K562 (cell line): Measurements from ENCODE around the gene KIFAP3. TPM values are rescaled to one million over a fixed set of nuclear protein-coding genes. Genes with fewer than 3 reads are reported as not detected.

Experiments used
- BRD9 ChIP-seq: fragments of 450-650 bp; IDR thresholded peaks from 2 replicates; pipeline ENCODE4 v1.6.1; 2018; ENCODE audit warnings: low read depth; ENCODE audit not compliant: partially characterized antibody
- CBX3 ChIP-seq, 2 experiments: IDR thresholded peaks; 1 replicate in 1 of 2; 2 replicates in 1 of 2; pipeline ENCODE4 v1.6.1; 2012; ENCODE audit warnings: inconsistent platforms in 2 of 2, low read length in 2 of 2, borderline replicate concordance in 1 of 2, control low read depth in 1 of 2
- CCAR2 ChIP-seq: fragments of 200-400 bp; formaldehyde crosslinking; IDR thresholded peaks from 2 replicates; pipeline ENCODE4 v1.6.1; 2017; ENCODE audit warnings: mild to moderate bottlenecking, low read depth, low read length
- CREB3 ChIP-seq: fragments of 450-650 bp; conservative IDR thresholded peaks from 2 replicates; pipeline ENCODE4 v1.6.1; 2016; ENCODE audit warnings: missing genetic modification characterization, low read depth, mild to moderate bottlenecking, missing compliant biosample characterization, moderate library complexity
- DMBX1 ChIP-seq: fragments of 250-450 bp; sonication (Bioruptor Pico); IDR thresholded peaks from 2 replicates; pipeline ENCODE4 v1.8.0; 2022; ENCODE audit warnings: inconsistent platforms, mild to moderate bottlenecking, moderate library complexity, borderline replicate concordance
- ERF ChIP-seq: fragments of 450-650 bp; formaldehyde crosslinking; IDR thresholded peaks from 2 replicates; pipeline ENCODE4 v1.4.0; 2020; ENCODE audit warnings: mild to moderate bottlenecking, mixed read lengths
- FOXP1 ChIP-seq: sonication (generic); formaldehyde crosslinking; IDR thresholded peaks from 2 replicates; pipeline ENCODE4 v1.8.0; 2022; ENCODE audit warnings: mild to moderate bottlenecking, missing genetic modification reagents
- HCFC1 ChIP-seq: IDR thresholded peaks from 2 replicates; pipeline ENCODE4 v1.6.1; 2012; ENCODE audit warnings: low read depth, low read length, improper control_type of control experiment
- KAT7 ChIP-seq: sonication (generic); formaldehyde crosslinking; IDR thresholded peaks from 2 replicates; pipeline ENCODE4 v1.8.0; 2022; ENCODE audit warnings: missing genetic modification reagents, mild to moderate bottlenecking, borderline replicate concordance
- MTA3 ChIP-seq: fragments of 450-650 bp; formaldehyde crosslinking; IDR thresholded peaks from 2 replicates; pipeline ENCODE4 v1.6.1; 2017; ENCODE audit warnings: mild to moderate bottlenecking, borderline replicate concordance
- PBX2 ChIP-seq, 2 experiments: IDR thresholded peaks in 1 of 2; conservative IDR thresholded peaks in 1 of 2; 2 replicates each; pipeline ENCODE4 v1.6.1; 2016; ENCODE audit warnings: low read depth in 2 of 2, mild to moderate bottlenecking in 1 of 2, missing compliant biosample characterization in 1 of 2, missing genetic modification characterization in 1 of 2, moderate library complexity in 1 of 2
- RFX5 ChIP-seq: IDR thresholded peaks from 2 replicates; pipeline ENCODE4 v1.6.1; 2011; ENCODE audit warnings: low read depth, mild to moderate bottlenecking, improper control_type of control experiment, low read length
- SUPT5H ChIP-seq: fragments of 450-650 bp; IDR thresholded peaks from 2 replicates; pipeline ENCODE4 v1.6.1; 2016
- TCF3 ChIP-seq: sonication (generic); formaldehyde crosslinking; IDR thresholded peaks from 2 replicates; pipeline ENCODE4 v1.4.0; 2020; ENCODE audit warnings: mild to moderate bottlenecking, missing genetic modification reagents
- THAP12 ChIP-seq: fragments of 250-450 bp; sonication (Bioruptor Pico); IDR thresholded peaks from 2 replicates; pipeline ENCODE4 v1.9.0; 2021; ENCODE audit warnings: mild to moderate bottlenecking, inconsistent platforms
- U2AF1 ChIP-seq: fragments of 200-400 bp; formaldehyde crosslinking; optimal IDR thresholded peaks from 2 replicates; pipeline ENCODE3; 2017; ENCODE audit warnings: mild to moderate bottlenecking, low read depth, low read length, moderate library complexity
- ZFP1 ChIP-seq: fragments of 450-650 bp; formaldehyde crosslinking; IDR thresholded peaks from 2 replicates; pipeline ENCODE4 v1.4.0; 2020; ENCODE audit warnings: mild to moderate bottlenecking, mixed read lengths
- ZNF282 ChIP-seq: sonication (generic); formaldehyde crosslinking; IDR thresholded peaks from 2 replicates; pipeline ENCODE4 v1.8.1; 2023; ENCODE audit warnings: missing genetic modification reagents
- ZNF41 ChIP-seq: fragments of 250-450 bp; sonication (Bioruptor Pico); conservative IDR thresholded peaks from 2 replicates; pipeline ENCODE4 v1.4.0; 2020; ENCODE audit warnings: mild to moderate bottlenecking
- ZNF511 ChIP-seq: sonication (generic); formaldehyde crosslinking; IDR thresholded peaks from 2 replicates; pipeline ENCODE4 v1.8.0; 2022; ENCODE audit warnings: mild to moderate bottlenecking, missing genetic modification reagents
- ZNF644 ChIP-seq: fragments of 200-800 bp; sonication (Bioruptor generic); IDR thresholded peaks from 2 replicates; pipeline ENCODE4 v1.6.1; 2016; ENCODE audit warnings: low read depth, missing genetic modification characterization, missing compliant biosample characterization
- polyA plus RNA-seq, 8 experiments: library from polyadenylated mRNA; depleted of rRNA in 4 of 8; stranded (reverse) in 5 of 8; unstranded in 3 of 8; fragments of >200 nt; fragmentation: Nextera tagmentation in 2 of 8; fragmentation: Illumina TruSeq in 1 of 8; extraction: Ambion mirVana in 2 of 8; extraction: Trizol in 1 of 8; gene quantifications; 2 replicates each; pipeline versions ENCODE4 v1.2.1 to v1.2.3, GENCODE V29; 2011 to 2014; ENCODE audit warnings: inconsistent platforms in 1 of 8, missing spikeins in 1 of 8
- total RNA-seq, 7 experiments: library from RNA; depleted of rRNA in 6 of 7; stranded (reverse); fragments of >200 nt in 6 of 7; fragmentation: Illumina TruSeq in 2 of 7; extraction: Trizol in 2 of 7; gene quantifications; 2 replicates each; pipeline versions ENCODE4 v1.2.1 to v1.2.3, GENCODE V29; 2011 to 2021; ENCODE audit warnings: low replicate concordance in 1 of 7

The KIFAP3 gene
- total and polyA plus RNA-seq, 9 of the 15 experiments (the other 6 are each of a cell fraction or from before 2014, with no cell fraction given) = 8.8 to 17.5 (median 11.8) TPM

GRCh38 chr1:169893645-169894423, 180.7 kb downstream of the KIFAP3 start, which contains the start of gene SCYL3 (continued):
- TF ChIP-seq RFX5 = peak; percentile 84
- peak; percentile 90 for TF ChIP-seq DMBX1 (CRISPR knock-in tag)
- peak; percentile 98 for TF ChIP-seq ZNF644 (tag)
- no peak for TF ChIP-seq ZNF282 (CRISPR knock-in tag)
- peak; percentile 20; the same call in 1 of the 2 replicates for TF ChIP-seq TCF3 (CRISPR knock-in tag)
- no peak for TF ChIP-seq PBX2 (CRISPR knock-in tag; IDR thresholded peaks at IDR 0.05; ENCODE audit: low read depth)
- TF ChIP-seq PBX2 (tag; conservative IDR thresholded peaks at IDR 0.05; ENCODE audit: low read depth) = peak; percentile 59
- peak; percentile 81; the same call in 1 of the 2 replicates for TF ChIP-seq KAT7
- TF ChIP-seq ERF (CRISPR knock-in tag) = peak; percentile 9; the same call in 1 of the 2 replicates
- TF ChIP-seq U2AF1 = no peak
- TF ChIP-seq MTA3 = peak; percentile 69; the same call in 1 of the 2 replicates
- peak; percentile 67; the same call in 1 of the 2 replicates for TF ChIP-seq THAP12
- TF ChIP-seq HCFC1 = peak; percentile 95
- TF ChIP-seq CREB3 (tag) = peak; percentile 98
- peak in 1 of 2 experiments; percentile 83; a peak in 2 of 3 replicates for TF ChIP-seq CBX3 (IDR thresholded peaks at IDR 0.05; ENCODE audit: borderline replicate concordance in 1 of 2, low read length in 2 of 2)
- peak; percentile 20; the same call in 1 of the 2 replicates for TF ChIP-seq ZNF511
- no peak for TF ChIP-seq CCAR2
- TF ChIP-seq BRD9 = peak; percentile 100
- 0 out of 2 replicates have a peak, but pooled peaks have one; percentile 22 for TF ChIP-seq ZNF41 (CRISPR knock-in tag)
- TF ChIP-seq SUPT5H = peak; percentile 87
- TF ChIP-seq FOXP1 (CRISPR knock-in tag) = peak; percentile 56; the same call in 1 of the 2 replicates
- 0 out of 2 replicates have a peak, but pooled peaks have one; percentile 10 for TF ChIP-seq ZFP1
